ENCODE measurements around the gene UHRF1. TPM values are rescaled to one million over a fixed set of nuclear protein-coding genes. Genes with fewer than 3 reads are reported as not detected.
"Not testable (repeated sequence)": the region's sequence is repeated elsewhere in the genome, so short reads cannot be mapped to it uniquely, and the experiment has no call there.

The UHRF1 gene
- total RNA-seq, 1 experiment from 2014 or later: 5.3 TPM

GRCh38 chr19:4891066-4891465 lies 18.2 kb upstream of the UHRF1 start:
- no peak for DNase-seq (ENCODE audit: low read depth, low spot score)
- in situ Hi-C loops (cut with HindIII; ENCODE audit: low pct_unique_long_range_greater_than_20kb, low sequenced_read_pairs): no loop called here

- DNase-seq (ENCODE audit: low read depth, low spot score); in situ Hi-C loops (cut with HindIII; ENCODE audit: low pct_unique_long_range_greater_than_20kb, low sequenced_read_pairs): not testable (repeated sequence)
These were observed 16.3 kb upstream of the UHRF1 start for GRCh38 chr19:4892962-4893361.

- in situ Hi-C loops (cut with HindIII; ENCODE audit: low pct_unique_long_range_greater_than_20kb, low sequenced_read_pairs): no loop called here
- DNase-seq (ENCODE audit: low read depth, low spot score): no peak
These were observed 12.9 kb upstream of the UHRF1 start for GRCh38 chr19:4896372-4896771.

GRCh38 chr19:4897146-4897545 lies 12.2 kb upstream of the UHRF1 start:
- in situ Hi-C loops (cut with HindIII; ENCODE audit: low pct_unique_long_range_greater_than_20kb, low sequenced_read_pairs): no loop called here

GRCh38 chr19:4900879-4901278 lies 8.4 kb upstream of the UHRF1 start:
- in situ Hi-C loops (cut with HindIII; ENCODE audit: low pct_unique_long_range_greater_than_20kb, low sequenced_read_pairs); DNase-seq (ENCODE audit: low read depth, low spot score): not testable (repeated sequence)

More at GRCh38 chr19:4897146-4897545, 12.2 kb upstream of the UHRF1 start:
- no peak for DNase-seq (ENCODE audit: low read depth, low spot score)

- in situ Hi-C loops (cut with HindIII; ENCODE audit: low pct_unique_long_range_greater_than_20kb, low sequenced_read_pairs): no loop called here
- no peak for DNase-seq (ENCODE audit: low read depth, low spot score)
These were observed 6.5 kb upstream of the UHRF1 start, which contains the start of gene ARRDC5 for GRCh38 chr19:4902796-4903195. Gene ARRDC5, minus strand, starts transcription at chr19:4902896. Its CDS starts 71 bp downstream, at chr19:4902825.

GRCh38 chr19:4904481-4904880 lies 4.8 kb upstream of the UHRF1 start:
- in situ Hi-C loops (cut with HindIII; ENCODE audit: low pct_unique_long_range_greater_than_20kb, low sequenced_read_pairs): no loop called here
- no peak for DNase-seq (ENCODE audit: low read depth, low spot score)

- DNase-seq (ENCODE audit: low read depth, low spot score): no peak
- in situ Hi-C loops (cut with HindIII; ENCODE audit: low pct_unique_long_range_greater_than_20kb, low sequenced_read_pairs): no loop called here
These were observed 2.3 kb upstream of the UHRF1 start for GRCh38 chr19:4906963-4907362.

GRCh38 chr19:4908360-4908759 lies 941 bp upstream of the UHRF1 start:
- DNase-seq (ENCODE audit: low read depth, low spot score): no peak

GRCh38 chr19:4908781-4909155 lies 533 bp upstream of the UHRF1 start:
- in situ Hi-C loops (cut with HindIII; ENCODE audit: low pct_unique_long_range_greater_than_20kb, low sequenced_read_pairs): no loop called here
- DNase-seq (ENCODE audit: low read depth, low spot score): no peak

More at GRCh38 chr19:4908360-4908759, 941 bp upstream of the UHRF1 start:
- in situ Hi-C loops (cut with HindIII; ENCODE audit: low pct_unique_long_range_greater_than_20kb, low sequenced_read_pairs): no loop called here

- in situ Hi-C loops (cut with HindIII; ENCODE audit: low pct_unique_long_range_greater_than_20kb, low sequenced_read_pairs): no loop called here
- DNase-seq (ENCODE audit: low read depth, low spot score): peak; percentile 85
These were observed 744 bp downstream of the UHRF1 start for GRCh38 chr19:4909897-4910593.

GRCh38 chr19:4910594-4911281 lies 1.4 kb downstream of the UHRF1 start:
- in situ Hi-C loops (cut with HindIII; ENCODE audit: low pct_unique_long_range_greater_than_20kb, low sequenced_read_pairs): no loop called here
- peak; percentile 53 for DNase-seq (ENCODE audit: low read depth, low spot score)

GRCh38 chr19:4911314-4911713 lies 2.0 kb downstream of the UHRF1 start:
- no peak for DNase-seq (ENCODE audit: low read depth, low spot score)
- in situ Hi-C loops (cut with HindIII; ENCODE audit: low pct_unique_long_range_greater_than_20kb, low sequenced_read_pairs): no loop called here

GRCh38 chr19:4911786-4912672 lies 2.7 kb downstream of the UHRF1 start:
- DNase-seq (ENCODE audit: low read depth, low spot score): peak; percentile 63
- in situ Hi-C loops (cut with HindIII; ENCODE audit: low pct_unique_long_range_greater_than_20kb, low sequenced_read_pairs): no loop called here

- in situ Hi-C loops (cut with HindIII; ENCODE audit: low pct_unique_long_range_greater_than_20kb, low sequenced_read_pairs): no loop called here
- no peak for DNase-seq (ENCODE audit: low read depth, low spot score)
These were observed 4.9 kb downstream of the UHRF1 start for GRCh38 chr19:4913996-4914735.

GRCh38 chr19:4914736-4915501 lies 5.6 kb downstream of the UHRF1 start:
- in situ Hi-C loops (cut with HindIII; ENCODE audit: low pct_unique_long_range_greater_than_20kb, low sequenced_read_pairs): no loop called here
- DNase-seq (ENCODE audit: low read depth, low spot score): peak; percentile 38

Data from SK-MEL-5 (cell line).